PC-9 (cell line): ENCODE data around the gene LDB1.

Source experiments
- CTCF ChIP-seq: fragments of 200-600 bp; sonication (generic); conservative IDR thresholded peaks from 2 replicates; pipeline ENCODE4 v1.6.1; 2017; ENCODE audit warnings: mixed run types, antibody characterized with exemption, mild to moderate bottlenecking, moderate library complexity
- EZH2 ChIP-seq: fragments of 200-600 bp; sonication (generic); IDR thresholded peaks from 2 replicates; pipeline ENCODE4 v1.8.0; 2017; ENCODE audit warnings: antibody characterized with exemption, low read depth

GRCh38 chr10:102113261-102113955 is 6.8 kb downstream of the LDB1 start:
- TF ChIP-seq CTCF (no peak), EZH2 (no peak)
